ENCODE measurements around the gene MPDU1. TPM values are rescaled to one million over a fixed set of nuclear protein-coding genes. Genes with fewer than 3 reads are reported as not detected.
A peak's percentile ranks its signal among the peaks of the same experiment; 100 is the strongest.
"Not testable (repeated sequence)": the region's sequence is repeated elsewhere in the genome, so short reads cannot be mapped to it uniquely, and the experiment has no call there.

MPDU1 gene
- total and polyA plus RNA-seq, 2 of the 13 experiments (the other 11 are each of a cell fraction or from before 2014, with no cell fraction given) = 112 to 167 TPM

DNA sequence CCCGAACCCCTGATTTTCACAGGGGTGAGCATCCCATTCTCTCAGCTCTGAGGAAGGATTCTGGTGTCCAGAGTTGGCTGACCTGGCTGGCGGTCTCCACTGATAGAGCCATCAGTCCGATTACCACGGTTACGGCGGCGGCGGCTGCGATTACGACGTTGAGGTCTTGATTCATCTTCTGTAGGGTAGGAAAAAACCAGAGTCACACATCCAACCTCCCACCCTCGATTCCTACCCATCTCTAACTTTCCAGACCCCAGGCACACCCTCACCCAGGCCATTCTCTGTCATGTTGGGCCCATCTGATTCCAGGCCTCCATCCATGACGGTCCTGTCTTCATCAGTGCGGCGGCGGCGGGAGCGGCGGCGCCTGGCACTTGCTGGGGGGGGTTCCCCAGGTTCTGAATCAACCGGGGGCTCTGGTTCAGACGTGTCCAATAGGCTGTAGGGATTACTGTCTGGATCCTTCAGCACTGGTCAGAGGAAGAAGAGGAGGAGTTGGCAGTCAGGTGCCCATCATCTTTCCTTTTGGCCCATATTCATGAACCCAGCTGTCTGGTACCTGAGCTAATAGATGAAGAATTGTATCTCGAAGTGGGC lies 8.9 kb downstream of the MPDU1 start:
- no peak overlapping the region for H3K4me2 ChIP-seq (ENCODE audit: low read depth, low read length)
- H4K20me1 ChIP-seq (ENCODE audit: insufficient read depth, low read length) = no peaks in the 10 kb centered on the region
- H3K9ac ChIP-seq (ENCODE audit: insufficient read depth, low read depth, low read length) = no peak overlapping the region
- H3K27me3 ChIP-seq (ENCODE audit: control insufficient read depth in 1 of 2, insufficient read depth in 2 of 2, low read length in 2 of 2) = no peaks in the 10 kb centered on the region
- no peak for TF ChIP-seq DNMT1 (CRISPR knock-in tag; IDR thresholded peaks at IDR 0.05)
- TF ChIP-seq AGO2 (optimal IDR thresholded peaks at IDR 0.05; ENCODE audit: low read depth, low read length) = peak; percentile 21
- 97% methylated on average over 15 of the region's 23 CpGs for WGBS (ENCODE audit: low lambda C conversion rate)
- CTCF ChIA-PET (ENCODE audit: low intra/inter-chr PET ratio, low total read pairs) = no interaction called here
- H3K9me3 ChIP-seq (ENCODE audit: low read length) = no peaks in the 10 kb centered on the region
- H3K27ac ChIP-seq (ENCODE audit: extremely low read length, insufficient read depth, low read length) = no peak overlapping the region
- DNase-seq (ENCODE audit: low spot score) (no peak), FAIRE-seq (no peak), ATAC-seq (no peak)
- intact Hi-C loops (cut with micrococcal nuclease; ENCODE audit: unreplicated experiment) = no loop called here
- no peaks in the 10 kb centered on the region for H3K79me2 ChIP-seq (ENCODE audit: insufficient read depth, low read length)
- POLR2A ChIA-PET = interaction anchor here (1.4 kb wide), 1 partner anchor 9 kb away, joined by 3 read pairs; the partner anchor contains the start of gene MPDU1
- no peaks in the 10 kb centered on the region for H3K4me1 ChIP-seq (ENCODE audit: insufficient read depth, low read length)
- TSS peak; percentile 43 for BruUV-seq (replicated peaks)
- H3K36me3 ChIP-seq (replicated peaks in 1 of 2; ENCODE audit: control insufficient read depth in 1 of 2, insufficient read depth in 2 of 2, low read length in 2 of 2) = peaks cover 41 to 72% of the 10 kb centered on the region in 2 experiments
- H2AFZ ChIP-seq (ENCODE audit: low read length) = no peak overlapping the region
- no peak overlapping the region for H3K4me3 ChIP-seq (replicated peaks in 1 of 3; ENCODE audit: insufficient read depth in 1 of 3, low read depth in 2 of 3, low read length in 3 of 3)
- in situ Hi-C loops (cut with HindIII; ENCODE audit: extremely low pct_ligation_motif_present, low pct_unique_long_range_greater_than_20kb) = no loop called here

DNA sequence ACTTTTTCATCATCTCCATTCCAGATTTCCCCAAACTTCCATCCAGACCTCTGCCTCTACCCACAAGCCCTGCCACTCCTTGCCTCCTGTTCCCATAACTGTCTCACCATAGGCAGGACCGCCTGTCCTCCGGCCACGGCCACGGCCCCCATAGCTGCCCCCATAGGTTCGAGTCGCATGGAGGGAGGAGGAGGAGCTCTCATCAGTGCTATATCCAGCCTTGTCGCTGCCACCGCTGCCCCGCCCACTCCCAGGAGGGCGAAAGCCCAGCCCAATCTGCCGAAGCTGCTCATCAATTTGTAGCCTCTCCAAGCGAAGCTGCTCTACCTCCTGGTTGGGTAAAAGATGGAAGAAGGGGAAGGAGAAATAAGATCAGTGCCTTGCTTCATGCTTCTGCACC lies 9.6 kb downstream of the MPDU1 start:
- DNase-seq (ENCODE audit: low spot score) (no peak), FAIRE-seq (no peak)

DNA sequence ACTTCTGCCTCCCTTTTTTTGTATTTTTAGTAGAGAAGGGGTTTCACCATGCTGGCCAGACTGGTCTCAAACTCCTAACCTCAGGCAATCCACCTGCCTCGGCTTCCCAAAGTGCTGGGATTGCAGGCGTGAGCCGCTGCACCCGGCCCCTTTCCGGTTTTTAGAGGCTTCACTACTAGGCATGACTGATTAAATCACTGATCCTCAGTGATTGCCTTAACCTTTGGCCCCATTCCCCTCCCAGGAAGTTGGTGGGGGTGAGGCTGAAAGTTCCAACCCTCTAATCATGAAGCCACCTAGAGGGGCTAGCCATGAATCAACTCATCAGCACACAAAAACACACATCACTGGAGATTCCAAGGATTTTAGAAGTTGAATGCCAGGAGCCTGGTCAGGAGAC lies 13.9 kb downstream of the MPDU1 start:
- DNase-seq (ENCODE audit: low spot score); BruUV-seq (replicated peaks); ATAC-seq; POLR2A ChIA-PET; in situ Hi-C loops (cut with HindIII; ENCODE audit: extremely low pct_ligation_motif_present, low pct_unique_long_range_greater_than_20kb); CTCF ChIA-PET (ENCODE audit: low intra/inter-chr PET ratio, low total read pairs); H3K9me3 ChIP-seq (ENCODE audit: low read length); H3K79me2 ChIP-seq (ENCODE audit: insufficient read depth, low read length); H3K4me3 ChIP-seq (replicated peaks in 1 of 3; ENCODE audit: insufficient read depth in 1 of 3, low read depth in 2 of 3, low read length in 3 of 3); H4K20me1 ChIP-seq (ENCODE audit: insufficient read depth, low read length); H3K4me1 ChIP-seq (ENCODE audit: insufficient read depth, low read length); H3K27ac ChIP-seq (ENCODE audit: extremely low read length, insufficient read depth, low read length); H2AFZ ChIP-seq (ENCODE audit: low read length); H3K27me3 ChIP-seq (ENCODE audit: control insufficient read depth in 1 of 2, insufficient read depth in 2 of 2, low read length in 2 of 2); H3K4me2 ChIP-seq (ENCODE audit: low read depth, low read length); H3K9ac ChIP-seq (ENCODE audit: insufficient read depth, low read depth, low read length); intact Hi-C loops (cut with micrococcal nuclease; ENCODE audit: unreplicated experiment): not testable (repeated sequence)
- peak; percentile 84 for FAIRE-seq
- peaks cover 39 to 76% of the 10 kb centered on the region in 2 experiments for H3K36me3 ChIP-seq (replicated peaks in 1 of 2; ENCODE audit: control insufficient read depth in 1 of 2, insufficient read depth in 2 of 2, low read length in 2 of 2)
- 98% methylated on average over 5 of the region's 5 CpGs for WGBS (ENCODE audit: low lambda C conversion rate)

More for the DNA sequence above, 9.6 kb downstream of the MPDU1 start:
- intact Hi-C loops (cut with micrococcal nuclease; ENCODE audit: unreplicated experiment) (no loop called here), in situ Hi-C loops (cut with HindIII; ENCODE audit: extremely low pct_ligation_motif_present, low pct_unique_long_range_greater_than_20kb) (no loop called here)
- no peaks in the 10 kb centered on the region for H3K4me1 ChIP-seq (ENCODE audit: insufficient read depth, low read length)
- H3K36me3 ChIP-seq (replicated peaks in 1 of 2; ENCODE audit: control insufficient read depth in 1 of 2, insufficient read depth in 2 of 2, low read length in 2 of 2) = peaks cover 39 to 67% of the 10 kb centered on the region in 2 experiments
- H4K20me1 ChIP-seq (ENCODE audit: insufficient read depth, low read length) = no peaks in the 10 kb centered on the region
- H3K9me3 ChIP-seq (ENCODE audit: low read length) = no peaks in the 10 kb centered on the region
- H3K27ac ChIP-seq (ENCODE audit: extremely low read length, insufficient read depth, low read length) = no peak overlapping the region
- H3K4me2 ChIP-seq (ENCODE audit: low read depth, low read length) = no peak overlapping the region
- CTCF ChIA-PET (ENCODE audit: low intra/inter-chr PET ratio, low total read pairs) = no interaction called here
- no peak overlapping the region for H3K4me3 ChIP-seq (replicated peaks in 1 of 3; ENCODE audit: insufficient read depth in 1 of 3, low read depth in 2 of 3, low read length in 3 of 3)
- no peak for ATAC-seq
- H3K79me2 ChIP-seq (ENCODE audit: insufficient read depth, low read length) = no peaks in the 10 kb centered on the region
- POLR2A ChIA-PET = interaction anchor here (1.4 kb wide), 1 partner anchor 10 kb away, joined by 3 read pairs; the partner anchor contains the start of gene MPDU1
- H2AFZ ChIP-seq (ENCODE audit: low read length) = no peak overlapping the region
- H3K9ac ChIP-seq (ENCODE audit: insufficient read depth, low read depth, low read length) = no peak overlapping the region
- WGBS (ENCODE audit: low lambda C conversion rate) = 97% methylated on average over 12 of the region's 12 CpGs
- TF ChIP-seq JUNB (CRISPR knock-in tag; IDR thresholded peaks at IDR 0.05; ENCODE audit: borderline replicate concordance) (no peak), ZNF616 (CRISPR knock-in tag; IDR thresholded peaks at IDR 0.05; ENCODE audit: low read depth) (no peak), PTBP1 (IDR thresholded peaks at IDR 0.05; ENCODE audit: low read depth, low read length, poor library complexity, severe bottlenecking) (no peak), TEAD2 (CRISPR knock-in tag; IDR thresholded peaks at IDR 0.05) (no peak), ZNF75D (CRISPR knock-in tag; IDR thresholded peaks at IDR 0.05; ENCODE audit: borderline replicate concordance) (no peak), SALL1 (CRISPR knock-in tag; IDR thresholded peaks at IDR 0.05) (no peak), THYN1 (CRISPR knock-in tag; IDR thresholded peaks at IDR 0.05; ENCODE audit: borderline replicate concordance, low read depth) (no peak), NCOR1 (IDR thresholded peaks at IDR 0.05; ENCODE audit: borderline replicate concordance, low read length) (no peak), MEF2D (CRISPR knock-in tag; IDR thresholded peaks at IDR 0.05) (no peak), NR3C1 (CRISPR knock-in tag; IDR thresholded peaks at IDR 0.05) (no peak), BRCA1 (CRISPR knock-in tag; IDR thresholded peaks at IDR 0.05) (no peak), ZNF567 (CRISPR knock-in tag; IDR thresholded peaks at IDR 0.05; ENCODE audit: borderline replicate concordance) (no peak), KAT7 (CRISPR knock-in tag; IDR thresholded peaks at IDR 0.05; ENCODE audit: borderline replicate concordance) (no peak), CHD2 (IDR thresholded peaks at IDR 0.05; ENCODE audit: low read depth, low read length) (no peak), ZNF660 (CRISPR knock-in tag; IDR thresholded peaks at IDR 0.05; ENCODE audit: borderline replicate concordance, low read depth) (no peak)
- H3K27me3 ChIP-seq (ENCODE audit: control insufficient read depth in 1 of 2, insufficient read depth in 2 of 2, low read length in 2 of 2) = no peaks in the 10 kb centered on the region
- no TSS peak for BruUV-seq (replicated peaks)

All from HepG2 (cell line).